Measurements from ENCODE around the gene CIT. TPM values are rescaled to one million over a fixed set of nuclear protein-coding genes. Genes with fewer than 3 reads are reported as not detected.

The CIT gene
- total RNA-seq, 2 experiments from 2014 or later, result 43.3 to 48.4 TPM

DNA sequence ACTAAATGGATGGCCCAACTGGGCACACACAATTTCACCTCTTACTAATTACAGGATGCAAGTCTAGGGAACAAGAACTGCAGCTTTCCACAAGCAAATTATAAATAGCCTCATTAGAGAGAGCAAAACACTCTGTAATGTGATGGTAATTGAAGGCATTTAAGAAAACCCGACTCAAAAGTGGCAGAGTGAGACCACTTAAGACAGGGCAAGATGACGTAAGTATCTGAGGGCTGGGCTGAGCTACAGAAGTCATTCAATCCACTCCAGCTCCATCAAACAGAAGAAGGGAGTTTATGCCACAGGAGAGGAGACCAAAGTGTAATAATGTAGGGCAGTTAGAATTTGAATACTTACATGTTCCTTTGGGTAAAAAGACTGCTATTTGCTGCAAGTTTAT lies 118.9 kb downstream of the CIT start:
- no peaks in the 10 kb centered on the region for H3K9me3 Mint-ChIP-seq
- intact Hi-C loops (cut with micrococcal nuclease), result no loop called here
- DNase-seq, result no peak
- CTCF ChIA-PET, result interaction anchor here (1.0 kb wide), 1 partner anchor 21 kb away, joined by 3 read pairs; no protein-coding TSS in a partner anchor
- TF ChIP-seq, protein P1, sequence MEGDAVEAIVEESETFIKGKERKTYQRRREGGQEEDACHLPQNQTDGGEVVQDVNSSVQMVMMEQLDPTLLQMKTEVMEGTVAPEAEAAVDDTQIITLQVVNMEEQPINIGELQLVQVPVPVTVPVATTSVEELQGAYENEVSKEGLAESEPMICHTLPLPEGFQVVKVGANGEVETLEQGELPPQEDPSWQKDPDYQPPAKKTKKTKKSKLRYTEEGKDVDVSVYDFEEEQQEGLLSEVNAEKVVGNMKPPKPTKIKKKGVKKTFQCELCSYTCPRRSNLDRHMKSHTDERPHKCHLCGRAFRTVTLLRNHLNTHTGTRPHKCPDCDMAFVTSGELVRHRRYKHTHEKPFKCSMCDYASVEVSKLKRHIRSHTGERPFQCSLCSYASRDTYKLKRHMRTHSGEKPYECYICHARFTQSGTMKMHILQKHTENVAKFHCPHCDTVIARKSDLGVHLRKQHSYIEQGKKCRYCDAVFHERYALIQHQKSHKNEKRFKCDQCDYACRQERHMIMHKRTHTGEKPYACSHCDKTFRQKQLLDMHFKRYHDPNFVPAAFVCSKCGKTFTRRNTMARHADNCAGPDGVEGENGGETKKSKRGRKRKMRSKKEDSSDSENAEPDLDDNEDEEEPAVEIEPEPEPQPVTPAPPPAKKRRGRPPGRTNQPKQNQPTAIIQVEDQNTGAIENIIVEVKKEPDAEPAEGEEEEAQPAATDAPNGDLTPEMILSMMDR (IDR thresholded peaks at IDR 0.05), result no peak
- ATAC-seq, result no peak
- H3K27me3 Mint-ChIP-seq, result no peaks in the 10 kb centered on the region
- no peaks in the 10 kb centered on the region for H3K4me1 Mint-ChIP-seq (ENCODE audit: low read depth)
- H3K4me3 Mint-ChIP-seq, result no peak overlapping the region
- POLR2A ChIA-PET, result no interaction called here
- H3K36me3 Mint-ChIP-seq (ENCODE audit: low read depth), result peaks cover 22% of the 10 kb centered on the region
- no peak overlapping the region for H3K27ac Mint-ChIP-seq

DNA sequence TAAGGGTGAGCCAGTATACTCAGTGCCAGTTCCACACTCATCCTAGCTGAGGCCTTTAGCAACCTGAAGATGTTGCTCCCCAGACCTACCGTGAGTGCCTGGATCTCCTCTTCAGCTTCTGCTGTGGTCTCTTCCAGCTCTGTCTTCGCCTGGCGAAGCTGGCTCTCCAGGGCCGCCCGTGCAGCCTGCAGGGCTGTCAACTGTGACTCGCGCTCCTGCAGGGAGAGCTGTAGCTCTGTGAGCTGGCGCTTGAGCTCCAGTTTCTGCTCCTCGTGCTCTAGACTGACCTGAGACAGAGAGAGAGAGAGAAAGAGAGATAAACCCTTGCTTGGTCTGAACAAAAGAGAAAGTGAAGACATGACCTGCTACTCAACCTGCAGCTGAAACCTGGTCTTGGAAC lies 125.2 kb downstream of the CIT start:
- DNase-seq (no peak), ATAC-seq (no peak)
- ChIA-PET CTCF (no interaction called here), POLR2A (no interaction called here)
- intact Hi-C loops (cut with micrococcal nuclease), result no loop called here
- Mint-ChIP-seq H3K27me3 (no peaks in the 10 kb centered on the region), H3K9me3 (no peaks in the 10 kb centered on the region), H3K4me1 (ENCODE audit: low read depth) (no peaks in the 10 kb centered on the region), H3K27ac (no peak overlapping the region), H3K4me3 (no peak overlapping the region), H3K36me3 (ENCODE audit: low read depth) (peaks cover 18% of the 10 kb centered on the region)
- TF ChIP-seq, protein P1 (IDR thresholded peaks at IDR 0.05), result no peak

DNA sequence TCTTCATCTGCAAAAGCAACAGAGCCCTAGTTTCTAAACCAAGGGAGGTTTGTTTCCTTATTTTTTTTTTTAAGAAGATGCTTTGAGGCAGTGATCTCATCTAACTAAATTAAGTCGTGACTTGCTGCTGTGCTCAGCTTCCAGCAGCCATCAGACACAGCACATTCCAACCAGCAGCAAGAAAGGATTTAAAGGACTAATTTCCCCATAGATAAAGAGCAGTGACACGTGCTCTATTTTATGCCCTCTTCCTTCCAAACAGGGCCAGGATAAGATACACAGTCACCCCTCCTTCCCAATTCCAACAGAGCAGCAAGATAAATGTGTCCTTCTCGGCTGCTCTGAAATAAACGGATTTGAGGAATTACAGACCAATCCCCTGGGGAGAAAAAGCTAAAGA lies 127.5 kb downstream of the CIT start:
- no peak for ATAC-seq
- Mint-ChIP-seq H3K27ac (no peak overlapping the region), H3K36me3 (ENCODE audit: low read depth) (peaks cover 24% of the 10 kb centered on the region), H3K4me3 (no peak overlapping the region), H3K9me3 (peaks cover 16% of the 10 kb centered on the region), H3K27me3 (no peaks in the 10 kb centered on the region), H3K4me1 (ENCODE audit: low read depth) (no peaks in the 10 kb centered on the region)
- TF ChIP-seq, protein P1 (IDR thresholded peaks at IDR 0.05), result no peak
- ChIA-PET CTCF (no interaction called here), POLR2A (no interaction called here)
- DNase-seq, result no peak
- intact Hi-C loops (cut with micrococcal nuclease), result no loop called here

DNA sequence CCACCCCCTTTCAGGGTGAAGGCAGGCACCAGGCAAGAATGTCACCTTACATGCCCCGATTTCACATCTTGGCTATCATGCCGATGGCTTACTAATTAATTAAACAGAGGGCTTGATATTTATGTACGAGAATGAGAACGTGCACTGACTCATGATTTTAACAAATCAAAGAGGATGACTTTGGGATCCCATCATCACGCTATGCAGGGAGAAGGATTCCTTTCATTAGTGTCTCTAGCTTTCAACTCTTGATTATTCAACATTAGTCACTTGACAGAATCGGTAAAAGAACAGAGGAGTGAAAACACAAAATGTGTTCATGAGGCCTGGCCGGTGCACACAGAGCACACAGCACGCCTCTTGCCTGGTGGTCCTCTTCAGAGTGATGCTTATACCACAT lies 128.6 kb downstream of the CIT start:
- Mint-ChIP-seq H3K4me1 (ENCODE audit: low read depth) (no peaks in the 10 kb centered on the region), H3K9me3 (peaks cover 23% of the 10 kb centered on the region), H3K36me3 (ENCODE audit: low read depth) (peaks cover 29% of the 10 kb centered on the region), H3K27me3 (no peaks in the 10 kb centered on the region), H3K27ac (no peak overlapping the region), H3K4me3 (no peak overlapping the region)
- TF ChIP-seq, protein P1 (IDR thresholded peaks at IDR 0.05), result no peak
- DNase-seq, result no peak
- intact Hi-C loops (cut with micrococcal nuclease), result no loop called here
- ChIA-PET CTCF (no interaction called here), POLR2A (no interaction called here)
- ATAC-seq, result no peak

DNA sequence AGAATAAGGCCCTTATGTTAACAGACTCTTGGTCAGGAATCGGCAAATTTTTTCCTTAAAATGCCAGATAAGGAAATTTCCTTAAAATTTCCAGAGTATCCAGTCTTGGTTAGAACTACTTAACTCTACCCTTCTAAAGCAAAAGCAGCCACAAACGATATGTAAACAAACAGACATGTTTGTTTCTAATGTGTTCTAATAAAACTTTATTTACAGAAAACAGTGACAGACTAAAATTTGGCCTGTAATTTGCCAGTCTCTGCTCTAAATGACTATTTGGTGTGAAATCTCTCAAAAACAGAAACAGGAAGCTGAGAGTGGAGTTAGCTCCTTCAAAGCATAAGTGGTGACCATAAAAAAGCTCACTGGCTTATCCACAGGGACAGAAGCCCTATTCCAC lies 131.0 kb downstream of the CIT start:
- Mint-ChIP-seq H3K27ac (no peak overlapping the region), H3K9me3 (peaks cover 23% of the 10 kb centered on the region), H3K4me1 (ENCODE audit: low read depth) (no peaks in the 10 kb centered on the region), H3K36me3 (ENCODE audit: low read depth) (peaks cover 37% of the 10 kb centered on the region), H3K27me3 (no peaks in the 10 kb centered on the region), H3K4me3 (no peak overlapping the region)
- intact Hi-C loops (cut with micrococcal nuclease), result no loop called here
- POLR2A ChIA-PET, result interaction anchor here (1.0 kb wide), 1 partner anchor 64 kb away, joined by 3 read pairs; no protein-coding TSS in a partner anchor
- DNase-seq (no peak), ATAC-seq (no peak)
- TF ChIP-seq, protein P1 (IDR thresholded peaks at IDR 0.05), result no peak
- CTCF ChIA-PET, result no interaction called here

All from activated CD8-positive, alpha-beta T cell treated with anti-CD3 and anti-CD28 coated beads for 36 hours (primary cell).